Measurements from ENCODE around the gene HPSE2. TPM values are rescaled to one million over a fixed set of nuclear protein-coding genes. Genes with fewer than 3 reads are reported as not detected.

Gene HPSE2
- total RNA-seq, 1 experiment from 2014 or later: 0.05 TPM

DNA sequence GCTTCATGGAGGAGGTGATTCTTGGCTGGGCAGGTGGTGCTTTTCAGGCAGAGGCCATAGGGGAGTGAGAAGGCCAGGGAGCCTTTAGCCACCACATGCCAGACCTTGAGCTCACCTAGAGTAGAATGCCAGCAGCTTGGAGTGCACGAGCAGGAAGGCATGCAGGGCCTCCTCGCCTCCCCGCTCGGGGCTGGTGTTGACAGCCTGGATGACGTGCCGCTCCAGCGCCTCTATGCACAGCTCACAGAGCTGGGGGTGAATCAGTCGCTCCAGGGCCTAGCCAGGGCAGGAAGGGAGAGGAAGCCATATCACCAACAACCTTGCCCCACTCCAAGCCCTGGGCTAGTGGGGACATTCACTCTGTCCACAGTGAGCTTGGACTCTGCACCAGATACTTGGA is 804.6 kb downstream of the HPSE2 start:
- Histone ChIP-seq H3K9me2 (ENCODE audit: insufficient read depth) (no peaks in the 10 kb centered on the region), H3K9me3 (ENCODE audit: control insufficient read depth in 1 of 2, insufficient read depth in 1 of 2, low read depth in 1 of 2, low read length in 2 of 2) (no peaks in the 10 kb centered on the region), H3K4me3 (replicated peaks in 1 of 2; ENCODE audit: low read depth in 1 of 2, low read length in 2 of 2) (no peak overlapping the region), H2AFZ (ENCODE audit: low read depth, low read length, poor library complexity, severe bottlenecking) (no peak overlapping the region), H3K36me3 (ENCODE audit: control insufficient read depth in 1 of 2, insufficient read depth in 2 of 2, low read length in 2 of 2) (peaks cover 22 to 35% of the 10 kb centered on the region in 2 experiments; a peak in 3 of 4 replicates), H3K27me3 (ENCODE audit: insufficient read depth, low read length) (no peaks in the 10 kb centered on the region), H3K9ac (ENCODE audit: low read length) (no peak overlapping the region), H3K27ac (ENCODE audit: low read depth, low read length) (no peak overlapping the region), H4K20me1 (ENCODE audit: insufficient read depth) (no peaks in the 10 kb centered on the region), H3K79me2 (ENCODE audit: insufficient read depth, low read length) (no peaks in the 10 kb centered on the region), H3K4me2 (ENCODE audit: low read length) (no peak overlapping the region), H3K4me1 (ENCODE audit: control insufficient read depth in 1 of 2, insufficient read depth in 2 of 2, low read length in 2 of 2) (peaks cover 0 to 12% of the 10 kb centered on the region in 2 experiments; a peak in 3 of 4 replicates)
- ChIA-PET CTCF (no interaction called here), RAD21 (ENCODE audit: low non-redundant PET in 1 of 2, low total read pairs in 2 of 2, uncharacterized antibody in 2 of 2, unreplicated experiment in 2 of 2) (no interaction called here), POLR2A (no interaction called here)
- DNase-seq (ENCODE audit: low read depth, low spot score): no peak
- TF ChIP-seq EGR1 (IDR thresholded peaks at IDR 0.05; ENCODE audit: low read depth) (no peak), POLR2AphosphoS5 (IDR thresholded peaks at IDR 0.05; ENCODE audit: low read depth, low read length) (no peak), SP1 (IDR thresholded peaks at IDR 0.05; ENCODE audit: low read depth) (no peak), CEBPB (IDR thresholded peaks at IDR 0.05; ENCODE audit: low read depth) (no peak), ZFX (IDR thresholded peaks at IDR 0.05) (no peak), CBX3 (IDR thresholded peaks at IDR 0.05; ENCODE audit: low read depth) (no peak), EZH2phosphoT487 (IDR thresholded peaks at IDR 0.05; ENCODE audit: borderline replicate concordance) (no peak), SIN3A (IDR thresholded peaks at IDR 0.05; ENCODE audit: low read depth) (no peak), EZH2 (IDR thresholded peaks at IDR 0.05) (no peak), SRF (IDR thresholded peaks at IDR 0.05; ENCODE audit: low read depth) (no peak), FOSL1 (IDR thresholded peaks at IDR 0.05; ENCODE audit: low read depth) (no peak), ZNF274 (IDR thresholded peaks at IDR 0.05; ENCODE audit: low read depth, low read length) (no peak), ELF1 (IDR thresholded peaks at IDR 0.05; ENCODE audit: borderline replicate concordance, low read depth) (no peak), YY1 (IDR thresholded peaks at IDR 0.05; ENCODE audit: extremely low read depth, insufficient replicate concordance, low read depth, low read length) (no peak), JUND (IDR thresholded peaks at IDR 0.05) (no peak)
- TF ChIP-seq, protein P1, sequence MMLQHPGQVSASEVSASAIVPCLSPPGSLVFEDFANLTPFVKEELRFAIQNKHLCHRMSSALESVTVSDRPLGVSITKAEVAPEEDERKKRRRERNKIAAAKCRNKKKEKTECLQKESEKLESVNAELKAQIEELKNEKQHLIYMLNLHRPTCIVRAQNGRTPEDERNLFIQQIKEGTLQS (IDR thresholded peaks at IDR 0.05): no peak
- TF ChIP-seq, protein P2, sequence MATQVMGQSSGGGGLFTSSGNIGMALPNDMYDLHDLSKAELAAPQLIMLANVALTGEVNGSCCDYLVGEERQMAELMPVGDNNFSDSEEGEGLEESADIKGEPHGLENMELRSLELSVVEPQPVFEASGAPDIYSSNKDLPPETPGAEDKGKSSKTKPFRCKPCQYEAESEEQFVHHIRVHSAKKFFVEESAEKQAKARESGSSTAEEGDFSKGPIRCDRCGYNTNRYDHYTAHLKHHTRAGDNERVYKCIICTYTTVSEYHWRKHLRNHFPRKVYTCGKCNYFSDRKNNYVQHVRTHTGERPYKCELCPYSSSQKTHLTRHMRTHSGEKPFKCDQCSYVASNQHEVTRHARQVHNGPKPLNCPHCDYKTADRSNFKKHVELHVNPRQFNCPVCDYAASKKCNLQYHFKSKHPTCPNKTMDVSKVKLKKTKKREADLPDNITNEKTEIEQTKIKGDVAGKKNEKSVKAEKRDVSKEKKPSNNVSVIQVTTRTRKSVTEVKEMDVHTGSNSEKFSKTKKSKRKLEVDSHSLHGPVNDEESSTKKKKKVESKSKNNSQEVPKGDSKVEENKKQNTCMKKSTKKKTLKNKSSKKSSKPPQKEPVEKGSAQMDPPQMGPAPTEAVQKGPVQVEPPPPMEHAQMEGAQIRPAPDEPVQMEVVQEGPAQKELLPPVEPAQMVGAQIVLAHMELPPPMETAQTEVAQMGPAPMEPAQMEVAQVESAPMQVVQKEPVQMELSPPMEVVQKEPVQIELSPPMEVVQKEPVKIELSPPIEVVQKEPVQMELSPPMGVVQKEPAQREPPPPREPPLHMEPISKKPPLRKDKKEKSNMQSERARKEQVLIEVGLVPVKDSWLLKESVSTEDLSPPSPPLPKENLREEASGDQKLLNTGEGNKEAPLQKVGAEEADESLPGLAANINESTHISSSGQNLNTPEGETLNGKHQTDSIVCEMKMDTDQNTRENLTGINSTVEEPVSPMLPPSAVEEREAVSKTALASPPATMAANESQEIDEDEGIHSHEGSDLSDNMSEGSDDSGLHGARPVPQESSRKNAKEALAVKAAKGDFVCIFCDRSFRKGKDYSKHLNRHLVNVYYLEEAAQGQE (IDR thresholded peaks at IDR 0.05; ENCODE audit: low read depth): no peak
- TF ChIP-seq, protein P3, sequence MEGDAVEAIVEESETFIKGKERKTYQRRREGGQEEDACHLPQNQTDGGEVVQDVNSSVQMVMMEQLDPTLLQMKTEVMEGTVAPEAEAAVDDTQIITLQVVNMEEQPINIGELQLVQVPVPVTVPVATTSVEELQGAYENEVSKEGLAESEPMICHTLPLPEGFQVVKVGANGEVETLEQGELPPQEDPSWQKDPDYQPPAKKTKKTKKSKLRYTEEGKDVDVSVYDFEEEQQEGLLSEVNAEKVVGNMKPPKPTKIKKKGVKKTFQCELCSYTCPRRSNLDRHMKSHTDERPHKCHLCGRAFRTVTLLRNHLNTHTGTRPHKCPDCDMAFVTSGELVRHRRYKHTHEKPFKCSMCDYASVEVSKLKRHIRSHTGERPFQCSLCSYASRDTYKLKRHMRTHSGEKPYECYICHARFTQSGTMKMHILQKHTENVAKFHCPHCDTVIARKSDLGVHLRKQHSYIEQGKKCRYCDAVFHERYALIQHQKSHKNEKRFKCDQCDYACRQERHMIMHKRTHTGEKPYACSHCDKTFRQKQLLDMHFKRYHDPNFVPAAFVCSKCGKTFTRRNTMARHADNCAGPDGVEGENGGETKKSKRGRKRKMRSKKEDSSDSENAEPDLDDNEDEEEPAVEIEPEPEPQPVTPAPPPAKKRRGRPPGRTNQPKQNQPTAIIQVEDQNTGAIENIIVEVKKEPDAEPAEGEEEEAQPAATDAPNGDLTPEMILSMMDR (IDR thresholded peaks at IDR 0.05 in 2 of 3, conservative IDR thresholded peaks at IDR 0.05 in 1 of 3; ENCODE audit: borderline replicate concordance in 1 of 3, insufficient read depth in 1 of 3, low read depth in 2 of 3, low read length in 2 of 3): no peak
- TF ChIP-seq, protein P4, sequence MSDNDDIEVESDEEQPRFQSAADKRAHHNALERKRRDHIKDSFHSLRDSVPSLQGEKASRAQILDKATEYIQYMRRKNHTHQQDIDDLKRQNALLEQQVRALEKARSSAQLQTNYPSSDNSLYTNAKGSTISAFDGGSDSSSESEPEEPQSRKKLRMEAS (IDR thresholded peaks at IDR 0.05): no peak
- TF ChIP-seq, protein P5, sequence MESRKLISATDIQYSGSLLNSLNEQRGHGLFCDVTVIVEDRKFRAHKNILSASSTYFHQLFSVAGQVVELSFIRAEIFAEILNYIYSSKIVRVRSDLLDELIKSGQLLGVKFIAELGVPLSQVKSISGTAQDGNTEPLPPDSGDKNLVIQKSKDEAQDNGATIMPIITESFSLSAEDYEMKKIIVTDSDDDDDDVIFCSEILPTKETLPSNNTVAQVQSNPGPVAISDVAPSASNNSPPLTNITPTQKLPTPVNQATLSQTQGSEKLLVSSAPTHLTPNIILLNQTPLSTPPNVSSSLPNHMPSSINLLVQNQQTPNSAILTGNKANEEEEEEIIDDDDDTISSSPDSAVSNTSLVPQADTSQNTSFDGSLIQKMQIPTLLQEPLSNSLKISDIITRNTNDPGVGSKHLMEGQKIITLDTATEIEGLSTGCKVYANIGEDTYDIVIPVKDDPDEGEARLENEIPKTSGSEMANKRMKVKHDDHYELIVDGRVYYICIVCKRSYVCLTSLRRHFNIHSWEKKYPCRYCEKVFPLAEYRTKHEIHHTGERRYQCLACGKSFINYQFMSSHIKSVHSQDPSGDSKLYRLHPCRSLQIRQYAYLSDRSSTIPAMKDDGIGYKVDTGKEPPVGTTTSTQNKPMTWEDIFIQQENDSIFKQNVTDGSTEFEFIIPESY (IDR thresholded peaks at IDR 0.05; ENCODE audit: extremely low read depth, insufficient replicate concordance, low read length): no peak
- no TSS peak for BruUV-seq (replicated peaks)
- intact Hi-C loops (cut with micrococcal nuclease): no loop called here
- no peak for ATAC-seq

All from HCT116 (cell line).